Bone marrow (tissue), 2 donors: ENCODE measurements around the gene VRK2.
"Not testable (repeated sequence)": the region's sequence is repeated elsewhere in the genome, so short reads cannot be mapped to it uniquely, and the experiment has no call there.

ENCODE experiments used
- DNase-seq, 2 donors: peaks; one replicate each; lab custom pipeline; 2025; lab: John Stamatoyannopoulos, UW

Gene VRK2

GRCh38 chr2:58168130-58168529 is 121.5 kb downstream of the VRK2 start:
- DNase-seq = not testable (repeated sequence)

GRCh38 chr2:58169845-58170244 is 123.2 kb downstream of the VRK2 start:
- not testable (repeated sequence) for DNase-seq

- DNase-seq = not testable (repeated sequence)
Observed at GRCh38 chr2:58170334-58170933, 123.8 kb downstream of the VRK2 start.

GRCh38 chr2:58171831-58172230 is 125.2 kb downstream of the VRK2 start:
- not testable (repeated sequence) for DNase-seq

- not testable (repeated sequence) for DNase-seq
Observed at GRCh38 chr2:58177187-58177586, 130.6 kb downstream of the VRK2 start.

- DNase-seq = not testable (repeated sequence)
Observed at GRCh38 chr2:58180175-58180574, 133.6 kb downstream of the VRK2 start.

GRCh38 chr2:58180635-58181034 is 134.0 kb downstream of the VRK2 start:
- DNase-seq = no peak

- DNase-seq = no peak
Observed at GRCh38 chr2:58182527-58182926, 135.9 kb downstream of the VRK2 start.

GRCh38 chr2:58186501-58186900 is 139.9 kb downstream of the VRK2 start:
- DNase-seq = no peak

GRCh38 chr2:58187022-58187421 is 140.4 kb downstream of the VRK2 start:
- DNase-seq = not testable (repeated sequence)

- DNase-seq = no peak
Observed at GRCh38 chr2:58194458-58194857, 147.9 kb downstream of the VRK2 start.

GRCh38 chr2:58195662-58196061 is 149.1 kb downstream of the VRK2 start:
- no peak for DNase-seq

GRCh38 chr2:58197894-58198293 is 151.3 kb downstream of the VRK2 start:
- no peak for DNase-seq

GRCh38 chr2:58202404-58202803 is 155.8 kb downstream of the VRK2 start:
- DNase-seq = no peak

- DNase-seq = no peak
Observed at GRCh38 chr2:58203018-58203417, 156.4 kb downstream of the VRK2 start.

GRCh38 chr2:58204195-58204959 is 157.8 kb downstream of the VRK2 start:
- DNase-seq = no peak

GRCh38 chr2:58206785-58207184 is 160.2 kb downstream of the VRK2 start:
- DNase-seq = no peak

GRCh38 chr2:58207189-58207588 is 160.6 kb downstream of the VRK2 start:
- no peak for DNase-seq
